GM12801 (cell line): ENCODE measurements around the gene LYPD4.

ENCODE experiments used
- CTCF ChIP-seq: IDR thresholded peaks from one replicate; pipeline ENCODE4 v1.5.1; 2011; ENCODE audit warnings: control low read depth; ENCODE audit not compliant: insufficient read length; ENCODE audit errors: extremely low read depth

The LYPD4 gene

GRCh38 chr19:41862445-41862986, 18.0 kb upstream of the LYPD4 start:
- no peak for TF ChIP-seq CTCF

DNA sequence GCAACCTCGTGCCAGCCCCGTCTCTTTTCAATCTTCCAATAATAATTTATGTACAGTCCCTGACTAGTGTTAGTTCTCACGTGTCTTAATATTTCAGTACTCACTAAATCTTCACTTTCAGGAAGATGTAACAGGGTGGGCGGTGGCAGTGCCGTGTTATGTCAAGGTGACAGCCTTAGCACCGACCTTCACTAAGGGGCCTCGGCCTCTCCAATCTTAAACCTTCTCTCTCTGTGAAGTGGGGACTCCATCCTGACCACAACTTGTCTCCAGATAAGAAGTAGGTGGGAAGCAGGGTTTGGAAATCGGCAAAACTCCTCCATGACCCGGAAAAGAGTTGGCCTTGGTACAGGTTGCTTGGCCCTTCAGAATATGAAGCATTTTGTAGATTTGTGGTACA, 17.4 kb upstream of the LYPD4 start:
- TF ChIP-seq CTCF, result no peak

DNA sequence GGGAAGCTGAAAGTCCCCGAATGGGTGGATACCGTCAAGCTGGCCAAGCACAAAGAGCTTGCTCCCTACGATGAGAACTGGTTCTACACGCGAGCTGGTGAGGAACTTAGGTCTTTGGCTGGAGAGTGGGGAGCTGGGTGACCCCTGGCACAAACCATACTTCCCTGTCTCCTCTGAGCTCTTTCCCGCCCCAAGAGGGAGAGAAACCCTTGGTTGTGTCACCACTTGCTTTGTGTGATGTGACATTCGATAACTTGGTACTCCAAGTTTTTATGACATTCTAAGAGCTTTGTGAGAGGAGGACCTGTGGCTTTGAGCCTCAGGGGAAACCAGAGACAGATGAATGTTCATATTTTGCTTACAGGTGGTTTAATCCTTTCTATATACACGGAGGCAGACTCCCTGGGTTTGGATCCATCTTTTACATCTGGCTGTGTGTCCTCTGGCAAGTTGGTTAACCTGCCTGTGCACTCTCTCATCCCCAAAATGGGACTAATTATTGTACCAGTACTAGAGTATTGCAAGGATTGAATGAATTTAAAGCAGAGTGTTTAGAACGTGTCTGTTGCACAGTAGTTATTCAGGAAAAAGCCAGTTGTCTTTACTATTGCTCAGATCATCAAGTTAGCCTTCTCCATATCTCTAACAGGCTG, 16.8 kb upstream of the LYPD4 start:
- no peak for TF ChIP-seq CTCF

GRCh38 chr19:41860419-41861115, 16.1 kb upstream of the LYPD4 start:
- TF ChIP-seq CTCF, result no peak

DNA sequence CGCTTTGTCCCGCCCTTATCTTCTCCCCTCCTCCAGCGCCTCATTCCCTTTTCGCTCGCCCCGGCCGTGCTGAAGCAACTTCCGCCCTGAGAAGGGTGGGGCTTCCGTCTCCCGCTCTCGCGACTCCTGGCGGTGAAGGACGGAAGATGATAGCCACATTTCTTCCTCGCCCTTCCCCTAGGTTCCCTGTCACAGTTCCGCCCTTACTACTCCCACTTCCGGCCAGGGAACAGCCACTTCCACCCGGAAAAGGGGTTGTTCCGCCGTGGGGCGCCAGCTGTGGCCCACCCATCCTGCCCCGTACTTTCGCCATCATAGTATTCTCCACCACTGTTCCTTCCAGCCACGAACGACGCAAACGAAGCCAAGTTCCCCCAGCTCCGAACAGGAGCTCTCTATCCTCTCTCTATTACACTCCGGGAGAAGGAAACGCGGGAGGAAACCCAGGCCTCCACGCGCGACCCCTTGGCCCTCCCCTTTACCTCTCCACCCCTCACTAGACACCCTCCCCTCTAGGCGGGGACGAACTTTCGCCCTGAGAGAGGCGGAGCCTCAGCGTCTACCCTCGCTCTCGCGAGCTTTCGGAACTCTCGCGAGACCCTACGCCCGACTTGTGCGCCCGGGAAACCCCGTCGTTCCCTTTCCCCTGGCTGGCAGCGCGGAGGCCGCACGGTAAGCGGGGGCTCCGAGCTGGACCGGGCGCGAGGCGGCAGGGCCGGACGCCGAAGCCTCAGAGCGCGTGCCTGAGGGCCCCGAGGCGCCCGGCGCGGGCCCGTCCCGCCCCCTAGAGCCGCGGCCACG, 15.3 kb upstream of the LYPD4 start, which contains the start of gene RPS19:
Gene RPS19, plus strand, starts transcription at position 638 of the 801 bp plus-strand sequence. CDS start 520 bp downstream, outside the sequence.
- no peak for TF ChIP-seq CTCF

- TF ChIP-seq CTCF, result no peak
These were observed 14.7 kb upstream of the LYPD4 start for GRCh38 chr19:41859213-41859617.

- no peak for TF ChIP-seq CTCF
These were observed 9.3 kb upstream of the LYPD4 start for GRCh38 chr19:41853768-41854167.
